K562 (cell line): Measurements from ENCODE around the gene CLCA1. TPM values are rescaled to one million over a fixed set of nuclear protein-coding genes. Genes with fewer than 3 reads are reported as not detected.
A peak's percentile ranks its signal among the peaks of the same experiment; 100 is the strongest.

Source experiments
- ATAC-seq: fragments of 200-7000 bp; cut with Tn5 transposase; 3 replicates; pipeline ENCODE4 v1.9.1; 2020; ENCODE audit warnings: moderate library complexity
- BruUV-seq: library from RNA; stranded (reverse); fragments of 400-500 nt; replicated peaks from 2 replicates; lab custom pipeline; 2021; lab: Mats Ljungman, UMichigan
- CTCF ChIA-PET: fragments of 300-600 bp; formaldehyde crosslinking; extraction: SDS; loops from one replicate; lab custom pipeline; 2021; ENCODE audit warnings: low intra/inter-chr PET ratio; lab: Yijun Ruan, JAX
- POLR2A ChIA-PET: fragments of 300-600, 350-650 bp; sonication (Branson Sonifier 250); formaldehyde crosslinking; extraction: SDS; loops from one replicate; lab custom pipeline; 2021; ENCODE audit warnings: antibody characterized with exemption, inconsistent platforms; lab: Yijun Ruan, JAX
- DNase-seq, 4 experiments: peaks; one replicate each; pipeline versions ENCODE4 v3.0.0 to v3.0.0-alpha.2; 2011 to 2018; ENCODE audit warnings: low spot score in 3 of 4, mixed read lengths in 3 of 4; ENCODE audit errors: extremely low read depth in 1 of 4
- FAIRE-seq: peaks from 2 replicates; lab custom pipeline; 2011; peaks lifted over from hg19 to GRCh38; lab: Jason Lieb, UNC
- H2AFZ ChIP-seq: 2 replicates; pipeline ENCODE4 v1.6.0; 2011; ENCODE audit warnings: low read depth, low read length, control low read depth, inconsistent platforms
- H3K27ac ChIP-seq: fragments of 200-600 bp; 3 replicates; pipeline ENCODE4 v1.8.0; 2011; ENCODE audit warnings: low read depth, mild to moderate bottlenecking, control low read depth, inconsistent platforms, low read length, moderate library complexity, mixed read lengths; ENCODE audit errors: extremely low read depth
- H3K27me3 ChIP-seq, 2 experiments: fragments of 300-600 bp in 1 of 2; 2 replicates in 1 of 2; 3 replicates in 1 of 2; pipeline versions ENCODE4 v1.6.0 to v1.8.0; 2011; ENCODE audit warnings: inconsistent platforms in 2 of 2, low read length in 2 of 2, mild to moderate bottlenecking in 1 of 2, mixed read lengths in 1 of 2, moderate library complexity in 1 of 2; ENCODE audit not compliant: control insufficient read depth in 2 of 2, insufficient read depth in 2 of 2
- H3K36me3 ChIP-seq: fragments of 300-600 bp; 3 replicates; pipeline ENCODE4 v1.8.0; 2011; ENCODE audit warnings: mild to moderate bottlenecking, low read length, inconsistent platforms; ENCODE audit not compliant: control insufficient read depth, insufficient read depth
- H3K4me1 ChIP-seq, 2 experiments: fragments of 200-600 bp in 1 of 2; replicated peaks in 1 of 2; 2 replicates in 1 of 2; 3 replicates in 1 of 2; pipeline versions ENCODE4 v1.5.1 to v1.8.0; 2011; ENCODE audit warnings: inconsistent platforms in 2 of 2, low read length in 2 of 2, mild to moderate bottlenecking in 1 of 2, mixed read lengths in 1 of 2, moderate library complexity in 1 of 2; ENCODE audit not compliant: control insufficient read depth in 2 of 2, insufficient read depth in 2 of 2
- H3K4me2 ChIP-seq: 2 replicates; pipeline ENCODE4 v1.6.1; 2011; ENCODE audit warnings: low read length, control low read depth, inconsistent platforms, mixed read lengths; ENCODE audit not compliant: insufficient read depth
- H3K4me3 ChIP-seq: fragments of 200-600 bp; sonication (generic), shearing (Covaris generic); 2 replicates; pipeline ENCODE4 v1.5.1; 2016; ENCODE audit warnings: control low read depth, inconsistent platforms
- H3K79me2 ChIP-seq: fragments of 200-600 bp; 3 replicates; pipeline ENCODE4 v1.8.0; 2011; ENCODE audit warnings: low read length, inconsistent platforms; ENCODE audit not compliant: control insufficient read depth, insufficient read depth
- H3K9ac ChIP-seq, 2 experiments: 2 replicates each; pipeline versions ENCODE4 v1.6.0 to v1.6.1; 2011; ENCODE audit warnings: low read depth in 2 of 2, low read length in 2 of 2, control low read depth in 1 of 2, inconsistent platforms in 1 of 2, mild to moderate bottlenecking in 1 of 2, mixed read lengths in 1 of 2; ENCODE audit not compliant: insufficient read depth in 1 of 2
- H3K9me1 ChIP-seq: one replicate; pipeline ENCODE4 v1.6.0; 2011; ENCODE audit warnings: inconsistent platforms, mild to moderate bottlenecking, low read length, moderate library complexity; ENCODE audit not compliant: control insufficient read depth, insufficient read depth
- H3K9me3 ChIP-seq: replicated peaks from 2 replicates; pipeline ENCODE4 v1.5.1; 2011; ENCODE audit warnings: low read depth, low read length, inconsistent platforms; ENCODE audit not compliant: control insufficient read depth, insufficient read depth
- H4K20me1 ChIP-seq: replicated peaks from 2 replicates; pipeline ENCODE4 v1.6.1; 2011; ENCODE audit warnings: low read length, inconsistent platforms, mixed read lengths; ENCODE audit not compliant: control insufficient read depth, insufficient read depth
- CREB1 ChIP-seq, 2 experiments: sonication (generic) in 1 of 2; formaldehyde crosslinking in 1 of 2; IDR thresholded peaks; 2 replicates each; pipeline versions ENCODE4 v1.6.1 to v1.8.0; 2012 to 2022; ENCODE audit warnings: inconsistent platforms in 1 of 2, mild to moderate bottlenecking in 1 of 2, missing genetic modification reagents in 1 of 2, moderate library complexity in 1 of 2
- MAFK ChIP-seq: IDR thresholded peaks from 2 replicates; pipeline ENCODE4 v1.6.1; 2011; ENCODE audit warnings: low read length, improper control_type of control experiment
- RBM14 ChIP-seq: fragments of 200-400 bp; formaldehyde crosslinking; IDR thresholded peaks from 2 replicates; pipeline ENCODE4 v1.6.1; 2018; ENCODE audit warnings: low read depth, mild to moderate bottlenecking, low read length, moderate library complexity, borderline replicate concordance; ENCODE audit not compliant: insufficient read depth
- RFX1 ChIP-seq: fragments of 450-650 bp; IDR thresholded peaks from 2 replicates; pipeline ENCODE4 v1.6.1; 2016; ENCODE audit warnings: mild to moderate bottlenecking, moderate library complexity
- ZNF140 ChIP-seq: fragments of 250-450 bp; sonication (Bioruptor Pico); IDR thresholded peaks from 2 replicates; pipeline ENCODE4 v1.8.0; 2021; ENCODE audit warnings: moderate library complexity, mild to moderate bottlenecking, inconsistent platforms
- ZNF3 ChIP-seq: fragments of 250-450 bp; sonication (Bioruptor Pico); IDR thresholded peaks from 2 replicates; pipeline ENCODE4 v1.5.0; 2021; ENCODE audit warnings: mild to moderate bottlenecking, moderate library complexity
- ZNF764 ChIP-seq: fragments of 250-450 bp; sonication (Bioruptor Pico); IDR thresholded peaks from 2 replicates; pipeline ENCODE4 v1.4.0; 2020; ENCODE audit warnings: low read depth, mild to moderate bottlenecking, moderate library complexity
- WGBS: fragments of 100-300 bp; shearing (Covaris generic); methylation state at CpG from one replicate; pipeline ENCODE4 v1.1.6; 2016; ENCODE audit warnings: low coverage, mixed read lengths; ENCODE audit not compliant: insufficient coverage; ENCODE audit errors: missing lambda C conversion rate; 5-methylcytosine and 5-hydroxymethylcytosine counted together
- in situ Hi-C: fragments of 300-500 bp; cut with MboI; formaldehyde crosslinking; loops from 4 replicates; pipeline ENCODE4 v1.15.0; 2018; ENCODE audit warnings: inconsistent platforms, mixed read lengths
- intact Hi-C: fragments of 100-400 bp; cut with micrococcal nuclease; formaldehyde crosslinking; loops from 2 replicates; pipeline ENCODE4 v1.14.2; 2022
- polyA plus RNA-seq, 8 experiments: library from polyadenylated mRNA; depleted of rRNA in 4 of 8; stranded (reverse) in 5 of 8; unstranded in 3 of 8; fragments of >200 nt; fragmentation: Nextera tagmentation in 2 of 8; fragmentation: Illumina TruSeq in 1 of 8; extraction: Ambion mirVana in 2 of 8; extraction: Trizol in 1 of 8; gene quantifications; 2 replicates each; pipeline versions ENCODE4 v1.2.1 to v1.2.3, GENCODE V29; 2011 to 2014; ENCODE audit warnings: inconsistent platforms in 1 of 8, missing spikeins in 1 of 8
- total RNA-seq, 7 experiments: library from RNA; depleted of rRNA in 6 of 7; stranded (reverse); fragments of >200 nt in 6 of 7; fragmentation: Illumina TruSeq in 2 of 7; extraction: Trizol in 2 of 7; gene quantifications; 2 replicates each; pipeline versions ENCODE4 v1.2.1 to v1.2.3, GENCODE V29; 2011 to 2021; ENCODE audit warnings: low replicate concordance in 1 of 7

The CLCA1 gene
- total and polyA plus RNA-seq, 9 of the 15 experiments (the other 6 are each of a cell fraction or from before 2014, with no cell fraction given) = 0.03 to 0.08 (median 0.04) TPM; not detected in 6

DNA sequence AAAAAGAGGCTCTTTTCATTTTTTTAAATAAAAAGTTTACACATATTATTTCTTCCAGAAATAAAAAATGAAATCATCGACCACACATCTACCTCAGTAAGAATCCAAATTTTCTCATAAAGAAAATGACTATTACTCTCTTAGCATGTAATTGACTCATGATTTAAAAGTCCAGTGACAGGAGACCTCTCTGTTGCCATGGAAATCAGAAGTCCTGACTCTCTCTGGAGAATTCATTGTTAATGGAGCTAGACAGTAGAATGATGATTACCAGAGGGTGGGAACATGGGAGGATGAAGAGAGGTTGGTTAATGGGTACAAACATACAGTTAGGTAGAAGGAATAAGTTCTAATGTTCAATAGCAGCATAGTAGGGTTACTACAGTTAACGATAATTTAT lies 73.1 kb downstream of the CLCA1 start:
- no peaks in the 10 kb centered on the region for H3K79me2 ChIP-seq
- ATAC-seq (no peak), FAIRE-seq (peak; percentile 55), DNase-seq (no peak)
- H3K27me3 ChIP-seq = no peaks in the 10 kb centered on the region
- H4K20me1 ChIP-seq = no peaks in the 10 kb centered on the region
- H3K9me3 ChIP-seq = no peaks in the 10 kb centered on the region
- H3K36me3 ChIP-seq = no peaks in the 10 kb centered on the region
- in situ Hi-C loops = no loop called here
- 0% methylated on average over 2 of the region's 2 CpGs for WGBS
- no peaks in the 10 kb centered on the region for H3K9me1 ChIP-seq
- H3K9ac ChIP-seq = no peak overlapping the region
- no peaks in the 10 kb centered on the region for H3K4me1 ChIP-seq
- no peak overlapping the region for H3K4me2 ChIP-seq
- CTCF ChIA-PET = no interaction called here
- POLR2A ChIA-PET = interaction anchor here (0.6 kb wide), 1 partner anchor 136 kb away, joined by 3 read pairs; no protein-coding TSS in a partner anchor
- H2AFZ ChIP-seq = no peak overlapping the region
- no peak overlapping the region for H3K27ac ChIP-seq
- no TSS peak for BruUV-seq
- intact Hi-C loops = no loop called here
- no peak overlapping the region for H3K4me3 ChIP-seq
- no peak for TF ChIP-seq ZNF3 (CRISPR knock-in tag)
- peak; percentile 39; the same call in 1 of the 2 replicates for TF ChIP-seq RFX1
- TF ChIP-seq ZNF140 (CRISPR knock-in tag) = no peak
- no peak for TF ChIP-seq RBM14

DNA sequence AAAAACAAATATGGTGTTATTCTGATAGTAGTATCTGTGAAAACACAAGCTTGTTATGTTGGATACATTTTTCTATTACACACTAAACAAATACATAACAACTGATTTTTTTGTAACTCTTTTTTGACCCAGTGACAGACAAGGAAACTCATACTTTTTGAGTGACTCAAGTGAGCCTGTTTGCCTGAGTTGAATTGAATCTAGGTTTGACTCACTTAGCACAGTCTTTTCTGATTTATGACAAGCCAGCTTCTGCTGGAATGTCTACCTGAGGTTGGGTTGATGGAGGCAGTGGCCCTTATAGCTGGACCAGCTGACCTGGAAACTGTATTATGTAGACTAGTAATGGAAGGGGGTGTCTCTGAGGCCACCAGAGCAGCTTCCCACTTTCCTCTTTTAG lies 73.9 kb downstream of the CLCA1 start:
- Histone ChIP-seq H3K4me1 (no peaks in the 10 kb centered on the region), H3K36me3 (no peaks in the 10 kb centered on the region), H3K9me3 (no peaks in the 10 kb centered on the region), H3K9ac (no peak overlapping the region), H3K27me3 (no peaks in the 10 kb centered on the region), H3K4me3 (no peak overlapping the region), H2AFZ (no peak overlapping the region), H3K27ac (no peak overlapping the region), H3K9me1 (no peaks in the 10 kb centered on the region), H3K4me2 (no peak overlapping the region), H4K20me1 (no peaks in the 10 kb centered on the region), H3K79me2 (no peaks in the 10 kb centered on the region)
- ChIA-PET POLR2A (interaction anchor here (0.8 kb wide), 1 partner anchor 14 kb away, joined by 4 read pairs; no protein-coding TSS in a partner anchor), CTCF (no interaction called here)
- in situ Hi-C loops (no loop called here), intact Hi-C loops (no loop called here)
- no peak for ATAC-seq
- DNase-seq = no peak
- no peak for FAIRE-seq
- no peak for TF ChIP-seq CREB1 (IDR thresholded peaks at IDR 0.05)
- TF ChIP-seq CREB1 (CRISPR knock-in tag; IDR thresholded peaks at IDR 0.05) = no peak
- no peak for TF ChIP-seq ZNF764 (CRISPR knock-in tag)
- no peak for TF ChIP-seq MAFK
- BruUV-seq = no TSS peak
